AG09319 (cell line): Measurements from ENCODE around the gene TP53I11.

ENCODE experiments used
- DNase-seq: peaks from one replicate; pipeline ENCODE4 v3.0.0-alpha.2; 2010; ENCODE audit warnings: low read depth; ENCODE audit errors: extremely low read depth
- TF ChIP-seq, protein P1 (sequence below): IDR thresholded peaks from 2 replicates; pipeline ENCODE4 v1.5.1; 2011; ENCODE audit warnings: low read depth, mild to moderate bottlenecking, inconsistent platforms, low read length, moderate library complexity

The TP53I11 gene

DNA sequence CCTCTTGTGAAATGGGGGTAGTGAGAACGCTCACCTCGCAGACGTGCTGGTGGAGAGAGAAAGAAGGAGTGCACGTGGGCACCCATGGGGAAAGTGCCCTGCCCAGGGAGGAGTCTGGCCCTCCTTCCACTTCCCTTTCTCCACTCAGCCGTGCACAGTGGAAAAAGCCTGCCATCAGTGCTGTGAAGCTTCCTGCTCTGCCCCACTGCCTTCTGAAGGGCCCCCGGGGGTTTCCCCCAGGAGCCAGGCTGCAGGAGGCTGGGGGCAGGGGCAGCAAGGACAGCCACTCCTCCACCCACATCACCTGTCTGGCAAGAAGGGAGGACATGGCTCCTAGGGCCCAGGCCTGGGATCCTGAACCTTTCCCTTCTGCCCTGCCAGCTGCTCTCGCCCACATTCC lies 7.6 kb downstream of the TP53I11 start:
- TF ChIP-seq, protein P1, sequence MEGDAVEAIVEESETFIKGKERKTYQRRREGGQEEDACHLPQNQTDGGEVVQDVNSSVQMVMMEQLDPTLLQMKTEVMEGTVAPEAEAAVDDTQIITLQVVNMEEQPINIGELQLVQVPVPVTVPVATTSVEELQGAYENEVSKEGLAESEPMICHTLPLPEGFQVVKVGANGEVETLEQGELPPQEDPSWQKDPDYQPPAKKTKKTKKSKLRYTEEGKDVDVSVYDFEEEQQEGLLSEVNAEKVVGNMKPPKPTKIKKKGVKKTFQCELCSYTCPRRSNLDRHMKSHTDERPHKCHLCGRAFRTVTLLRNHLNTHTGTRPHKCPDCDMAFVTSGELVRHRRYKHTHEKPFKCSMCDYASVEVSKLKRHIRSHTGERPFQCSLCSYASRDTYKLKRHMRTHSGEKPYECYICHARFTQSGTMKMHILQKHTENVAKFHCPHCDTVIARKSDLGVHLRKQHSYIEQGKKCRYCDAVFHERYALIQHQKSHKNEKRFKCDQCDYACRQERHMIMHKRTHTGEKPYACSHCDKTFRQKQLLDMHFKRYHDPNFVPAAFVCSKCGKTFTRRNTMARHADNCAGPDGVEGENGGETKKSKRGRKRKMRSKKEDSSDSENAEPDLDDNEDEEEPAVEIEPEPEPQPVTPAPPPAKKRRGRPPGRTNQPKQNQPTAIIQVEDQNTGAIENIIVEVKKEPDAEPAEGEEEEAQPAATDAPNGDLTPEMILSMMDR, result no peak
- no peak for DNase-seq

DNA sequence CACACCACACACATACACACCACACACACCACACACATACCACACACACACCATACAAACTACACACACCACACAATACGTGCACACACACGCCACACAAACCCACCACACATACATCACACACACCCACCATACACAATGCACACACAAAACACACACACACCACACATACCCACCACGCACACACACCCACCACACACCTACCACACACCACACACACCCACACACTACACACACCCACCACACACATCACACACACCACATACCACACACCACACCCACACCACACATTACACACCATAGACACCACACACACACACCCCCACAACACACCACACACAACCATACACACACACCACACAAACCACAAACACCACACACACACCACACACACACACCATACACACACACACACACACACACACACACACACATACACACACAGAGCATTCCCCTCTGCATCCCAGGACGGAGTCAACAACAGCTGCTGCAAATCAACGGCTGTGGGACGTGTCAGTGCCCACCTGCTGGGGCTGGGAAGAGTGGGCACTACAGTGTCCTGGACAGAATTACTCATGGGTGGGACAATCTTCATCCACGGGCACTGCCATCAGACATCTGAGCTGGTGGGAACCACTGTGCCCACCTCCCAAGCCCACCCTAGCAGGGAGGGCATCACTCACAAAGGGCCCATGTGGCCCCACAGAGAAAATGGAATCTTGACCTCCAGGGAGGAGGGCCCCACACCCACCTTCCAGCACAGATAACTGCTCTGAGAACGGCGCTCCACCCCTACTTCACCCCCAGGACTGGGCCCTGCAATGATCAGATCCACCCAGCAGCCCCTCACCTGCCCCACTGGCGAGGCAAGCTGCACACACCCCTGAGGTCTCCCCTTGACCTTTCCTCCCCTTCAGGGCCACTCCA lies 8.4 kb downstream of the TP53I11 start:
- TF ChIP-seq, protein P1, result no peak
- DNase-seq, result no peak

DNA sequence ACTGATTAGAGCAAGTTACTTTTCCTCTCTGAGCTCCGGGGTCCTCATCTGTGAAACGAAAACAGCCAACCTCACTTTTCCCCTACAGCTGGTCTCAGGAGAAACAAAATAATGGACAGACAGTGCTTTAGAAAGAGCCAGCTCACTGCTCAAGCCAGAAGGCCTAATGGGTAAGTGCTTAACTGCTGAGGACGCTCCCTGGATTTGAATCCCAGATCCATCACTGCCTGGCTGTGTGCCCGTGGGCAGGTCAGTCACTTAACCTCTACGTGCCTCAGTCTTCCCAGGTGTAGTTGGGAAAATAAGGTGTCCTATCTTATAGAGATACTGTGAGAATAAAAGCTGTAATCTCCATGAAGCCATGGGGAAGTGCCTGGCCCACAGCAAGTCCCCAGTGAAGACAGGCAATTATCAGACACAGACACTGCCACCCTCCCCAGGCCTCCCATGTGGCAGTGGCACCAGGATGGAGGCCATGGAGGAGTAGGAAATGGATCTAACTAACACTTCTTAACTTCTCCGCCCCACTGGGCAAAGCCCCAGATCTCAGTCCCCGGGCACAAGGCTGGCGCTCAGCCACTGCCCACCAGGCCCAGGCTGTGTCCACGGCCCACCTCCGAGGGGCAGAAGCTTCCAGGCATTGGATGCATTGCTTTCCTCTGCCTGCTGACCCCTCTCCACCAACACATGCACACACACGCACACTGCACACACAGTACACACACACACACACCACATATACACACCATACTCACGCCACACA lies 9.2 kb downstream of the TP53I11 start:
- DNase-seq, result no peak
- TF ChIP-seq, protein P1, result no peak

DNA sequence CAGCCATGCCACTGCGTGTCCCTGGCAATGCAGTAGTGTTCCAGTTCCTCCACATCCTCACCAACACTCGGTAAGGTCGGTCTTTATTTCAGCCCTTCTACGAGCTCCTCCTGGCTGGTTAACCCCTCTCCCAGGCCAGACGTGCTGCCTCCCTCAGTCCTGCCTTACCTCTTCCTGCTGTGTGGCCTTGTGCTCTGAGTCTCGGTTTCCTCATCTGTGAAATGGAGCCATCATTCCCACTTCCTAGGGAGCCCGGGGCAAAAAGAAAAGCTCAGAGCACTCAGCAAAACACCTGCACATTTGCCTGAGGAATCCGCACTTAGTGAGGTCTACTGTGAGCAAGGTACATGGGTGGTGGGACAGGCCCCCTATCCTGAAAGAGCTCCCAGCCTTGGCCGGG lies 9.8 kb downstream of the TP53I11 start:
- no peak for DNase-seq
- TF ChIP-seq, protein P1, result no peak

DNA sequence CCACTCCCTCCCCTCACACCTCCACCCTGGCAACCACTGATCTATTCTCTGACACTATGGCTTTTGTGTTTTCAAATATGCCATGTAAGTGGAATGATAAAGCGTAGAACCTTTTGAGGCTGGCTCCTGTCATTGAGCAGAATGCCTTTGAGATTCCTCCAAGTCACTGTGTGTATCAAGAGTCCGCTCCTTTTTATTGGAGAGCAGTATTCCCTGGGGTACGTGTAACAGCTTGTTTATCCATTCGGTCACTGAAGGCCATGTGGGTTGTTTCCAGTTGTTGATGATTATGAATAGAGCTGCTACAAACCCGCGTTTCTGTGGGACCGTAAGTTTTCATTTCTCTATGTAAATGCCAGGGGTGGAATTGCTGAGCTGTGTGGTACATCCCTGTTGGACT lies 10.3 kb downstream of the TP53I11 start:
- DNase-seq, result no peak
- TF ChIP-seq, protein P1, result no peak

DNA sequence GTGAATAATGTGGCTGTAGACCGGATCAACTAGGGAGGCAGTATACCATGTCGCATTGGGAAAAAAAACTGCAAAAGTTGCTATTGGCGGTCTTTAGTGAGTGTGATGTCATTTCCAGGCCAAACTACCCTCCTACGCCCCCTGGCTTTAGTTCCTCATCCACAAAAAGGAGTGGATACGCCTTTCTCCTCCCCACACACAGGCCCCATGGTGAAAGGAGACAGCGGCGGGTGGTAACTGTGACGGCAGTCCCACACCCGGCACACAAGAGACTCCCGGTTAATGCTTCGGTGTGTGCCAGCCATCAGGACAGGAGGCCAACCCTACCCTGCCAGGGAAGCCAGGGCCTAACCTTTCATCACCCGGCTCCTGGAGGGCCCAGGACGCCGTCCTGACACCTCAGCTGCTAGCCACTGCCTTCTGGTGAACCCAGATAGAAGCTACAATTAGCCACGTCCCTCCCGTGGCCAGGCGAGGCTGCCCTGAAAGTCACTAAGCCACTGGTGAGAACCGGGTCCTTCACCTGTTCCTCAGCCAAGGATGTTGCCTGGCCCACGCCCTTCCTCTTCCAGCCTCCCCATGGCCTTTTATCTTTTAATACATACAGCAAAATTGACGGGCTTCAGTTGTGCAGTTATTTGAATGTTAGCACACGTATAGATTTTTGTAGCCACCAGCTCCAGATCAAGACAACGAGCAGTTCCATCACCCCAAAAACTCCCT lies 10.8 kb downstream of the TP53I11 start:
- no peak for DNase-seq
- TF ChIP-seq, protein P1, result peak; percentile 24; the same call in 1 of the 2 replicates
